Vagina (tissue), 2 donors: Measurements from ENCODE around the gene PDK1. TPM values are rescaled to one million over a fixed set of nuclear protein-coding genes. Genes with fewer than 3 reads are reported as not detected.
A peak's percentile ranks its signal among the peaks of the same experiment; 100 is the strongest.

ENCODE experiments used
- DNase-seq, 2 donors: peaks; one replicate each; pipeline ENCODE4 v3.0.0-alpha.2; 2017; ENCODE audit errors: extremely low spot score in 2 of 2
- H3K27ac ChIP-seq: fragments of 200-600 bp; sonication (generic); one replicate; pipeline ENCODE4 v1.5.1; 2019
- H3K27me3 ChIP-seq: fragments of 200-600 bp; sonication (generic); one replicate; pipeline ENCODE4 v1.5.1; 2019
- H3K36me3 ChIP-seq, 2 donors: fragments of 200-600 bp; sonication (generic); one replicate each; pipeline ENCODE4 v1.5.1; 2017 to 2019
- H3K4me1 ChIP-seq: fragments of 200-600 bp; sonication (generic); one replicate; pipeline ENCODE4 v1.5.1; 2019
- H3K4me3 ChIP-seq, 2 donors: fragments of 200-600 bp; sonication (generic); 1 replicate in 1 of 2; 2 replicates in 1 of 2; pipeline ENCODE4 v1.5.1; 2016 to 2019
- H3K9me3 ChIP-seq: fragments of 200-600 bp; sonication (generic); one replicate; pipeline ENCODE4 v1.5.1; 2019
- CTCF ChIP-seq, 3 experiments: fragments of 450-650 bp in 2 of 3; fragments of 200-600 bp in 1 of 3; sonication (generic) in 1 of 3; IDR thresholded peaks; one replicate each; pipeline ENCODE4 v1.5.1; 2017 to 2019; ENCODE audit warnings: antibody characterized with exemption in 3 of 3, mild to moderate bottlenecking in 2 of 3, moderate library complexity in 2 of 3
- POLR2A ChIP-seq, 2 donors: fragments of 450-650 bp; IDR thresholded peaks; one replicate each; pipeline ENCODE4 v1.6.1; 2017; ENCODE audit warnings: antibody characterized with exemption in 2 of 2, mild to moderate bottlenecking in 2 of 2, moderate library complexity in 2 of 2
- POLR2AphosphoS5 ChIP-seq, 2 donors: sonication (generic); formaldehyde crosslinking; IDR thresholded peaks; one replicate each; pipeline ENCODE4 v1.9.0; 2017; ENCODE audit warnings: antibody characterized with exemption in 2 of 2, mild to moderate bottlenecking in 2 of 2, low read depth in 1 of 2; ENCODE audit not compliant: insufficient read depth in 1 of 2
- intact Hi-C: fragments of 100-400 bp; cut with DNase I; formaldehyde crosslinking; loops from one replicate; pipeline ENCODE4 v1.15.1; 2023
- total RNA-seq: library from RNA; depleted of rRNA; stranded (reverse); fragments of >200 nt; gene quantifications from one replicate; pipeline ENCODE4 v1.2.3, GENCODE V29; 2016

Gene PDK1
- total RNA-seq, 1 donor from 2014 or later, result 17.7 TPM

DNA sequence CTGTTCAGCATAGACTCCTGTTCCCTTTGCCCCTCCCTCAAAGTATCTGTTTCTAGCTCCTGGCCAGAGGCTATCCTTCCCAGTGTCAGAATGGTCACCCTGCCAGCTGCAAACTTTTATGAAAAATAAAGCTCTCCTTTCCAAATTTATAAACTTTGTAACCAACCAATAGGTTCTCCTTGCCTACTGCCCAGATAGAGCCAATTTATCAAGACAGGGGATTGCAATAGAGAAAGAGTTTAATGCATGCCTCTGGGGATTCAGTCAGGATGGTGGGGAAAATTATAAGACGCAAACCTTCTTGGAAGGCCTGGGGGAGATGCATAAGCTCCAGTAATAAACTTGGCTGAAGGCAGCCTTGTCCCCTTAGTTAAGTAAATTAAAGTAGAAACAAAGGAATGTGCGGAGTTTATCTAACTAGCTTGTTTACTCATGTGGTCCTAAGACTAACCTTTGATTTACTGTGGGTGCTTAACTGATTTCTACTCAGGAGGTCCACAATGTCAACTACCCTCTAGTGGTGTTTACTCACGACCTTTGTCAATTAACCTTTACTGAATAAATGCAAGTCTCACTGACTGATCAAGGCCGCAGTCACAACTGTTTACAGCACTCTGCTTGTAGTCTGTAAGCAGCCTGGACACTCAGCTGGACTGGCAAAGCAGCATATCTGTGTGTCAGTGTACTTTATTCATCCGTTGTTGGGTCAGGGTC, 42.9 kb upstream of the PDK1 start:
- no peak for DNase-seq
- Histone ChIP-seq H3K27ac (no peak overlapping the region), H3K4me3 (no peak overlapping the region), H3K27me3 (no peaks in the 10 kb centered on the region), H3K4me1 (no peaks in the 10 kb centered on the region), H3K9me3 (peaks cover 7% of the 10 kb centered on the region), H3K36me3 (peaks cover 0 to 7% of the 10 kb centered on the region in 2 donors)
- no peak for TF ChIP-seq POLR2AphosphoS5 (IDR thresholded peaks at IDR 0.05; ENCODE audit: insufficient read depth in 1 of 2, low read depth in 1 of 2)
- no peak for TF ChIP-seq POLR2A (IDR thresholded peaks at IDR 0.05)
- no peak for TF ChIP-seq CTCF (IDR thresholded peaks at IDR 0.05)
- intact Hi-C loops, result no loop called here

GRCh38 chr2:172513524-172513900, 42.4 kb upstream of the PDK1 start:
- H3K27me3 ChIP-seq, result no peaks in the 10 kb centered on the region
- no peak overlapping the region for H3K27ac ChIP-seq
- DNase-seq, result no peak
- H3K36me3 ChIP-seq, result peaks cover 0 to 7% of the 10 kb centered on the region in 2 donors
- TF ChIP-seq CTCF (IDR thresholded peaks at IDR 0.05), result no peak
- no peaks in the 10 kb centered on the region for H3K4me1 ChIP-seq
- H3K9me3 ChIP-seq, result peaks cover 7% of the 10 kb centered on the region
- intact Hi-C loops, result no loop called here
- no peak overlapping the region for H3K4me3 ChIP-seq

- intact Hi-C loops, result no loop called here
- H3K36me3 ChIP-seq, result peaks cover 0 to 7% of the 10 kb centered on the region in 2 donors
Observed at GRCh38 chr2:172513935-172514586, 41.8 kb upstream of the PDK1 start.

GRCh38 chr2:172516299-172516698, 39.6 kb upstream of the PDK1 start:
- peak in 1 of 2 donors; percentile 71 for DNase-seq
- Histone ChIP-seq H3K9me3 (peaks cover 7% of the 10 kb centered on the region), H3K27me3 (no peaks in the 10 kb centered on the region), H3K4me3 (no peak overlapping the region), H3K36me3 (peaks cover 0 to 7% of the 10 kb centered on the region in 2 donors), H3K4me1 (no peaks in the 10 kb centered on the region), H3K27ac (no peak overlapping the region)
- no peak for TF ChIP-seq POLR2A (IDR thresholded peaks at IDR 0.05)
- TF ChIP-seq CTCF (IDR thresholded peaks at IDR 0.05), result no peak
- no peak for TF ChIP-seq POLR2AphosphoS5 (IDR thresholded peaks at IDR 0.05; ENCODE audit: insufficient read depth in 1 of 2, low read depth in 1 of 2)
- intact Hi-C loops, result no loop called here

More at GRCh38 chr2:172513935-172514586, 41.8 kb upstream of the PDK1 start:
- Histone ChIP-seq H3K9me3 (peaks cover 7% of the 10 kb centered on the region), H3K27ac (no peak overlapping the region), H3K4me1 (no peaks in the 10 kb centered on the region), H3K27me3 (no peaks in the 10 kb centered on the region), H3K4me3 (no peak overlapping the region)
- no peak for TF ChIP-seq CTCF (IDR thresholded peaks at IDR 0.05)
- TF ChIP-seq POLR2A (IDR thresholded peaks at IDR 0.05), result no peak
- no peak for TF ChIP-seq POLR2AphosphoS5 (IDR thresholded peaks at IDR 0.05; ENCODE audit: insufficient read depth in 1 of 2, low read depth in 1 of 2)
- no peak for DNase-seq

DNA sequence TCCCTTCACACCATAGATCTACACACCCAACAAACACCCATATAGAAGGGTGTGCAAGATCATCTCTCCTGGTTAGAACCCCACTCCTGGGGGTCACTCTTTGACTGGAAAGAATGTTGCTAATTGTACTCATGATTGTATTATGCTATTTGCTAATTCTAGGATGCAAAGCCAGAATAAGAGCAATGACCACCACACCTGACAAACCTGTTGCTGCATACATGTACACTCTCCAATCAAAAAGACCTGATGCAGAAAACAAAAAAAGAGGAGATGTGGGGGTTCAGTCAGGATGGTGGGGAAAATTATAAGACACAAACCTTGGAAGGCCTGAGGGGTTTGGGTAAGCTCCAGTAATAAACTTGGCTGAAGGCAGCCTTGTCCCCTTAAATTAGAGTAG, 36.9 kb upstream of the PDK1 start:
- Histone ChIP-seq H3K27me3 (no peaks in the 10 kb centered on the region), H3K9me3 (no peaks in the 10 kb centered on the region), H3K4me3 (no peak overlapping the region), H3K4me1 (no peaks in the 10 kb centered on the region), H3K36me3 (no peaks in the 10 kb centered on the region), H3K27ac (no peak overlapping the region)
- no peak for DNase-seq
- TF ChIP-seq CTCF (IDR thresholded peaks at IDR 0.05) (no peak), POLR2A (IDR thresholded peaks at IDR 0.05) (no peak), POLR2AphosphoS5 (IDR thresholded peaks at IDR 0.05; ENCODE audit: insufficient read depth in 1 of 2, low read depth in 1 of 2) (no peak)
- intact Hi-C loops, result no loop called here
